Muscle layer of duodenum (tissue), 2 donors: Measurements from ENCODE around the gene KIF4B.
"Not testable (repeated sequence)": the region's sequence is repeated elsewhere in the genome, so short reads cannot be mapped to it uniquely, and the experiment has no call there.

Experiments used
- H3K27ac ChIP-seq: one replicate; pipeline ENCODE4 v1.7.0; 2013; ENCODE audit warnings: mild to moderate bottlenecking, low read length
- H3K27me3 ChIP-seq: one replicate; pipeline ENCODE4 v1.7.0; 2013; ENCODE audit warnings: low read depth, mild to moderate bottlenecking, control low read depth, low read length
- H3K36me3 ChIP-seq, 2 donors: one replicate each; pipeline ENCODE4 v1.7.0; 2013; ENCODE audit warnings: low read length in 2 of 2, control low read depth in 1 of 2, mild to moderate bottlenecking in 1 of 2; ENCODE audit not compliant: insufficient read depth in 2 of 2, control insufficient read depth in 1 of 2
- H3K4me1 ChIP-seq, 2 donors: one replicate each; pipeline ENCODE4 v1.7.0; 2013; ENCODE audit warnings: low read length in 2 of 2, mild to moderate bottlenecking in 2 of 2, control low read depth in 1 of 2, moderate library complexity in 1 of 2; ENCODE audit not compliant: insufficient read depth in 2 of 2, control insufficient read depth in 1 of 2
- H3K4me3 ChIP-seq, 2 donors: one replicate each; pipeline ENCODE4 v1.7.0; 2013; ENCODE audit warnings: low read length in 2 of 2, low read depth in 1 of 2, mild to moderate bottlenecking in 1 of 2
- H3K9me3 ChIP-seq, 2 donors: one replicate each; pipeline ENCODE4 v1.7.0; 2013; ENCODE audit warnings: low read length in 2 of 2, control low read depth in 1 of 2, mild to moderate bottlenecking in 1 of 2; ENCODE audit not compliant: control insufficient read depth in 1 of 2
- donor health status: healthy.

Gene KIF4B

GRCh38 chr5:155035087-155035486, 21.5 kb downstream of the KIF4B start:
- H3K27me3 ChIP-seq, H3K36me3 ChIP-seq, H3K9me3 ChIP-seq, H3K4me3 ChIP-seq, H3K4me1 ChIP-seq, H3K27ac ChIP-seq: not testable (repeated sequence)

- H3K36me3 ChIP-seq, result no peaks in the 10 kb centered on the region
- no peak overlapping the region for H3K4me3 ChIP-seq
- no peaks in the 10 kb centered on the region for H3K9me3 ChIP-seq
- no peaks in the 10 kb centered on the region for H3K4me1 ChIP-seq
- no peak overlapping the region for H3K27ac ChIP-seq
- H3K27me3 ChIP-seq, result no peaks in the 10 kb centered on the region
Observed at GRCh38 chr5:155040984-155041653, 27.6 kb downstream of the KIF4B start.

DNA sequence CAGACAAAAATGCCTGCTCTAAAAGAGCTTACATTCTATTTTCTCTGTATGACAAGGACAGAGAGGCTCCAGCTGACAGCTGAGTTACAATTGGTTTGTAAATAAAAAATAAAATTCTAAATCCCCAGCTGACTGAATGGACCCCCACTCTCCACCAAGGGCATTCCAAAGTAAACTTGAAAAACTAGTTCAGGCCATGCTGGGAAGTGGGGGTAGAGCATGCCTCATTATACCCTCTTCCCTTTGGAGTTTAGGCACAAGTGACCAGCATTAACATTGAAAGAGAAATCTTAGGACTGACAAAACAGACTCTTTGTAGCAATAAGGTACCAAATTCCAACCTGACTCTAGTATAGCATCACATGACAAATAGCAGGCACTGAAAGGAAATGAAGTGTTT, 31.0 kb downstream of the KIF4B start:
- Histone ChIP-seq H3K4me3 (no peak overlapping the region), H3K9me3 (no peaks in the 10 kb centered on the region), H3K27me3 (no peaks in the 10 kb centered on the region), H3K36me3 (no peaks in the 10 kb centered on the region), H3K27ac (no peak overlapping the region), H3K4me1 (no peaks in the 10 kb centered on the region)

GRCh38 chr5:155046591-155046990, 33.0 kb downstream of the KIF4B start:
- H3K4me1 ChIP-seq, result no peaks in the 10 kb centered on the region
- no peak overlapping the region for H3K4me3 ChIP-seq
- H3K36me3 ChIP-seq, result no peaks in the 10 kb centered on the region
- H3K27ac ChIP-seq, result no peak overlapping the region
- no peaks in the 10 kb centered on the region for H3K27me3 ChIP-seq
- H3K9me3 ChIP-seq, result no peaks in the 10 kb centered on the region

DNA sequence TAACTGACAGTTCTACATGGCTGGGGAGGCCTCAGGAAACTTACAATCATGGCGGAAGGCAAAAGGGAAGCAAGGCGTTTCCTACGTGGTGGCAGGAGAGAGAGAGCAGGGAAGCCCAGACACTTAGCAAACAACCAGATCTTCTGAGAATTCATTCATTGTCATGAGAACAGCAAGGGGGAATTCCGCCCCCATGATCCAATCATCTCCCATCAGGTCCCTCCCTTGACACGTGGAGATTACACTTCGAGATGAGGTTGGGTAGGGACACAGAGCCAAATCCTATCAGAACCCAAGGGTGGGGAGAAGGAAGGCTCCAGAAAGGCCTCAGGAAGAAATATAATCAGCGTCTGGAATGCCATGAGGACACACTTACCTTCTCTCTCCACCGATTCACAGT, 34.3 kb downstream of the KIF4B start:
- Histone ChIP-seq H3K27me3 (no peaks in the 10 kb centered on the region), H3K9me3 (no peaks in the 10 kb centered on the region), H3K36me3 (no peaks in the 10 kb centered on the region), H3K4me1 (no peaks in the 10 kb centered on the region), H3K27ac (no peak overlapping the region), H3K4me3 (no peak overlapping the region)

- Histone ChIP-seq H3K27me3 (no peaks in the 10 kb centered on the region), H3K36me3 (no peaks in the 10 kb centered on the region), H3K9me3 (no peaks in the 10 kb centered on the region), H3K27ac (no peak overlapping the region), H3K4me3 (no peak overlapping the region), H3K4me1 (no peaks in the 10 kb centered on the region)
Observed at GRCh38 chr5:155049569-155050383, 36.2 kb downstream of the KIF4B start.

- H3K27me3 ChIP-seq, result no peaks in the 10 kb centered on the region
- no peak overlapping the region for H3K27ac ChIP-seq
- no peaks in the 10 kb centered on the region for H3K36me3 ChIP-seq
- H3K4me3 ChIP-seq, result no peak overlapping the region
- no peaks in the 10 kb centered on the region for H3K4me1 ChIP-seq
- H3K9me3 ChIP-seq, result no peaks in the 10 kb centered on the region
Observed at GRCh38 chr5:155050384-155051019, 36.9 kb downstream of the KIF4B start.

DNA sequence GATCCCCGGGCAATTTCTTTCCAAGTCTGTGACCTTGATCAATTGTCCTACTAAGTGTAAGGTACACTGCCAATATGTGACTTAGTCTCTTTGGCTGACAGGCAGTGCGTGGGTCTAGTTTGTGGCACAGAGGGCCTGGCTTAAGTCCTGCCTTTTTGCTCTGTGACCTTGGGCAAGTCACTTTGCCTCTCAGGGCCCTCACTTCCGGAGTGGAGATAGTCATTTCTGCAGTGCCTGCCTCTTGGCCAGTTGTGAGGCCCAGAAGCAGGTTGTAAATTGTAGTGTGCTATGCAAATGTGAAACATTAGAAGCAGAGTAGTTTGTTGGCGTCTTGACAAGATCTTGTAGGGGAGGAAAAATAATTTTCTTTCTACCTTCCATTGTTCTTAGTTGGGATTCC, 39.0 kb downstream of the KIF4B start:
- no peaks in the 10 kb centered on the region for H3K36me3 ChIP-seq
- no peaks in the 10 kb centered on the region for H3K9me3 ChIP-seq
- no peaks in the 10 kb centered on the region for H3K4me1 ChIP-seq
- no peak overlapping the region for H3K27ac ChIP-seq
- no peaks in the 10 kb centered on the region for H3K27me3 ChIP-seq
- no peak overlapping the region for H3K4me3 ChIP-seq

GRCh38 chr5:155053501-155053900, 39.9 kb downstream of the KIF4B start:
- no peaks in the 10 kb centered on the region for H3K36me3 ChIP-seq
- no peak overlapping the region for H3K4me3 ChIP-seq
- no peaks in the 10 kb centered on the region for H3K9me3 ChIP-seq
- H3K27me3 ChIP-seq, result no peaks in the 10 kb centered on the region
- no peak overlapping the region for H3K27ac ChIP-seq
- no peaks in the 10 kb centered on the region for H3K4me1 ChIP-seq

DNA sequence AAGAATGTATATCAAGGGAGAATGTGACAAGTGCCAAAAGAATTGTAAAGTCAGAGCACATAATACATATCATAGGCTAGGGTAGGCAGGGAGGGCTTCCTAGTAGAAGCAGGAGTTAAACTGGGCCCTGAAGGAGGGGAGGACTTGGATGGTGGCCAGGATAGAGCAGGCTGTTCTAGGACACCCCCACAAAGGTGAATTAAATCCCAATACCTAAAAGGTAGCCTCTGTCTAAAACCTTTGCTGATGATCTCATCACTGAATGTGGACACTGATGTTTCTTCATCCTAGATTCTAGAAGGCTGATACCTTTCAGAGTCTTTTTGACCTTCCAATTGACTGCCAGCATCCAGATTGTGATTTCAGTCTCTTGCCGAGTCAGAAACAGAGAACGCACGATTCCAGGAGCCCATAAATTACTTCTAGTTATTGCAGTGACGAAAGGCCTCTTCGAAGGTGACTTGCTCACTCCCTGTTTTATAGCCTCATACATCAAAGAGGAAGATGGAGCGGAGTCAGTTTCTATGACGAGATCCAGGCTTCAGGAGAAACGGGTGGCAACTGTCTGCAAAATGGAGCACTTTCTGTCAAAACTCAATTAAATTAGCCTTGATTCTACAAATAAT, 43.2 kb downstream of the KIF4B start:
- no peak overlapping the region for H3K4me3 ChIP-seq
- H3K9me3 ChIP-seq, result no peaks in the 10 kb centered on the region
- no peaks in the 10 kb centered on the region for H3K36me3 ChIP-seq
- no peaks in the 10 kb centered on the region for H3K27me3 ChIP-seq
- no peak overlapping the region for H3K27ac ChIP-seq
- H3K4me1 ChIP-seq, result no peaks in the 10 kb centered on the region

DNA sequence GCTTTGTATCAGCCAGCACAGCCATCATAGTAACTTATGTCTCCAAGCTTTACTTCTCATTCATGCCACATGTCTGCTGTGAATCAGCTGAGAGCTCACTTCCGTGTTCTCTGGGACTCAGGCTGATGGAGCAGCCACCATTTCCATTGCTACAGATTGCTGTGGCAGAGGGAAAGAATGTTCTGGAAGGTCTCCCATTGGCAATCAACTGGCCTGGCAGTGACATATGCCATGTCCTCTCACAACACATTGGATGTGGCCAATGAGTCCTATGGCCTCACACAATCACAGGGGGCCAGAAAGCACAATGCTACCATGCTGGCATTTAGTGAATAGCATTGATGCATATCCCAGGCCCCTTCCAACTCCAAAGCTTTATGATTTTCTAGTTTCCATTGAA, 44.1 kb downstream of the KIF4B start:
- no peak overlapping the region for H3K4me3 ChIP-seq
- H3K36me3 ChIP-seq, result no peaks in the 10 kb centered on the region
- no peaks in the 10 kb centered on the region for H3K9me3 ChIP-seq
- no peak overlapping the region for H3K27ac ChIP-seq
- no peaks in the 10 kb centered on the region for H3K27me3 ChIP-seq
- no peaks in the 10 kb centered on the region for H3K4me1 ChIP-seq
